ENCODE measurements around the gene PCID2. TPM values are rescaled to one million over a fixed set of nuclear protein-coding genes. Genes with fewer than 3 reads are reported as not detected.

The PCID2 gene
- total RNA-seq, 4 donors from 2014 or later: 24.9 to 42.1 (median 36.8) TPM

- no peak for DNase-seq
- H3K27me3 ChIP-seq: no peaks in the 10 kb centered on the region
- H3K9me3 ChIP-seq: no peaks in the 10 kb centered on the region
- H3K27ac ChIP-seq: no peak overlapping the region
- no peak overlapping the region for H3K4me3 ChIP-seq
- no peaks in the 10 kb centered on the region for H3K36me3 ChIP-seq
- H3K4me1 ChIP-seq: no peaks in the 10 kb centered on the region
- no peak for TF ChIP-seq CTCF (IDR thresholded peaks at IDR 0.05)
Observed at GRCh38 chr13:113142876-113143275, 65.6 kb downstream of the PCID2 start.

- TF ChIP-seq POLR2A (IDR thresholded peaks at IDR 0.05) (no peak), CTCF (IDR thresholded peaks at IDR 0.05) (no peak)
- DNase-seq: no peak
- H3K27me3 ChIP-seq: no peaks in the 10 kb centered on the region
- H3K27ac ChIP-seq: no peak overlapping the region
- H3K36me3 ChIP-seq: no peaks in the 10 kb centered on the region
- H3K4me1 ChIP-seq: no peaks in the 10 kb centered on the region
- H3K9me3 ChIP-seq: no peaks in the 10 kb centered on the region
- no peak overlapping the region for H3K4me3 ChIP-seq
Observed at GRCh38 chr13:113141601-113141970, 66.9 kb downstream of the PCID2 start.

- Histone ChIP-seq H3K27me3 (no peaks in the 10 kb centered on the region), H3K36me3 (no peaks in the 10 kb centered on the region), H3K4me3 (no peak overlapping the region), H3K27ac (no peak overlapping the region), H3K4me1 (no peaks in the 10 kb centered on the region), H3K9me3 (no peaks in the 10 kb centered on the region)
- TF ChIP-seq CTCF (IDR thresholded peaks at IDR 0.05) (no peak), POLR2A (IDR thresholded peaks at IDR 0.05) (no peak)
- DNase-seq: peak in 1 of 3 donors; percentile 38
Observed at GRCh38 chr13:113140677-113141600, 67.5 kb downstream of the PCID2 start.

- Histone ChIP-seq H3K4me3 (no peak overlapping the region), H3K27me3 (no peaks in the 10 kb centered on the region), H3K9me3 (no peaks in the 10 kb centered on the region), H3K4me1 (no peaks in the 10 kb centered on the region), H3K27ac (no peak overlapping the region), H3K36me3 (no peaks in the 10 kb centered on the region)
- DNase-seq: no peak
- TF ChIP-seq CTCF (IDR thresholded peaks at IDR 0.05): no peak
- TF ChIP-seq POLR2A (IDR thresholded peaks at IDR 0.05): no peak
Observed at GRCh38 chr13:113139577-113139976, 68.9 kb downstream of the PCID2 start.

DNA sequence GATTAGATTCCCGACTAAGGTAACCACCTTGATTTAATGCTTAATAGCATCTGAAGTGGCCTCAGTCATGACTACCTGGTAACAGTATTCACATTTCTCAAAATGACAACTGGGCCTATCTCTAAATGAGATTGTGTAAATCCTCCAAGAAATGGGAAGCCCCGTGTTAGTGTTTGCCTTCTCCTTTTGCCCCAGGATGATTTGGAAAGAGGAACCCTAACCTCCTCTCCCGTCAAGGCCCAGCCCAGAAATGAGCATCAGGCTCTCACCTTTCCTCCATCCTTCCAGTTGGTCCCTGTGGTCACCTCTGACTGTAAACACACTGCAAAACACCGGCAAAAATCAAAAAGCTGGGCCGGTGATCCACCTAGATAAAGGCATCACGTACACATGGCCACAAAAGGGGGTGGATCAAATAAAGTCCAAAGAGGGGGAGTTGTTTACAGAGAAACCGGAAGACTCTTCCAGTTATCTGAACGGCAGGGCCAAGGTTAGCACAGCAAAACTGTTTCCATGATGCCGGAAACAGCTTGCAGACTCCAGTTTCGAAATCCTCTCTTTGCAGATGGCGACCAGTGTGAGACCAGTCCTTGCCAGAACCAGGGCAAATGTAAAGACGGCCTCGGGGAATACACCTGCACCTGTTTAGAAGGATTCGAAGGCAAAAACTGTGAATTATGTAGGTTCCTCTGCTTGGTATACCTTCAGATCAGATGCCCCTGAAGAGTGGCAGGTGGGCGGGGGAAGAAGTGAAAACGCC, 69.5 kb downstream of the PCID2 start:
- Histone ChIP-seq H3K4me1 (no peaks in the 10 kb centered on the region), H3K4me3 (no peak overlapping the region), H3K27ac (no peak overlapping the region), H3K36me3 (no peaks in the 10 kb centered on the region), H3K9me3 (no peaks in the 10 kb centered on the region), H3K27me3 (no peaks in the 10 kb centered on the region)
- TF ChIP-seq POLR2A (IDR thresholded peaks at IDR 0.05) (no peak), CTCF (IDR thresholded peaks at IDR 0.05) (no peak)
- no peak for DNase-seq

Measured in Peyer's patch (tissue), 4 donors.